Keratinocyte (primary cell): ENCODE data around the gene RPN1. TPM values are rescaled to one million over a fixed set of nuclear protein-coding genes. Genes with fewer than 3 reads are reported as not detected.

ENCODE experiments used
- DNase-seq: peaks from one replicate; pipeline ENCODE4 v3.0.0-alpha.2; 2011; ENCODE audit warnings: low read depth, missing footprints, low spot score
- FAIRE-seq: peaks from 2 replicates; lab custom pipeline; 2011; peaks lifted over from hg19 to GRCh38; lab: Jason Lieb, UNC
- H2AFZ ChIP-seq: 2 replicates; pipeline ENCODE4 v1.6.0; 2012; ENCODE audit warnings: low read length, control low read depth, inconsistent platforms; ENCODE audit not compliant: control insufficient read depth
- H3K27ac ChIP-seq: 2 replicates; pipeline ENCODE4 v1.5.1; 2011; ENCODE audit warnings: low read length; ENCODE audit not compliant: control insufficient read depth, insufficient read depth
- H3K27me3 ChIP-seq: 3 replicates; pipeline ENCODE4 v1.6.0; 2011; ENCODE audit warnings: low read length; ENCODE audit not compliant: control insufficient read depth, insufficient read depth; ENCODE audit errors: extremely low read depth
- H3K36me3 ChIP-seq, 2 experiments: 2 replicates in 1 of 2; 3 replicates in 1 of 2; pipeline ENCODE4 v1.5.1; 2011; ENCODE audit warnings: low read length in 2 of 2, mild to moderate bottlenecking in 1 of 2; ENCODE audit not compliant: control insufficient read depth in 2 of 2, insufficient read depth in 2 of 2; ENCODE audit errors: extremely low read depth in 1 of 2
- H3K4me1 ChIP-seq: 3 replicates; pipeline ENCODE4 v1.5.1; 2011; ENCODE audit warnings: low read length; ENCODE audit not compliant: control insufficient read depth, insufficient read depth; ENCODE audit errors: extremely low read depth
- H3K4me2 ChIP-seq: 3 replicates; pipeline ENCODE4 v1.6.0; 2011; ENCODE audit warnings: low read depth, low read length; ENCODE audit not compliant: control insufficient read depth, insufficient read depth; ENCODE audit errors: extremely low read depth
- H3K4me3 ChIP-seq, 3 experiments: fragments of 200-600 bp in 1 of 3; sonication (generic) in 1 of 3; 2 replicates in 2 of 3; 3 replicates in 1 of 3; pipeline ENCODE4 v1.5.1; 2011 to 2016; ENCODE audit warnings: low read length in 3 of 3, mild to moderate bottlenecking in 3 of 3, control low read depth in 2 of 3, inconsistent platforms in 1 of 3, low read depth in 1 of 3, mixed read lengths in 1 of 3, mixed run types in 1 of 3, moderate library complexity in 1 of 3; ENCODE audit not compliant: control insufficient read depth in 2 of 3, insufficient read depth in 2 of 3; ENCODE audit errors: extremely low read depth in 1 of 3
- H3K79me2 ChIP-seq: 2 replicates; pipeline ENCODE4 v1.6.0; 2012; ENCODE audit warnings: low read length; ENCODE audit not compliant: control insufficient read depth, insufficient read depth
- H3K9ac ChIP-seq: 3 replicates; pipeline ENCODE4 v1.6.0; 2011; ENCODE audit warnings: low read length; ENCODE audit not compliant: control insufficient read depth, insufficient read depth; ENCODE audit errors: extremely low read depth
- H3K9me1 ChIP-seq: 3 replicates; pipeline ENCODE4 v1.6.0; 2011; ENCODE audit warnings: low read length; ENCODE audit not compliant: control insufficient read depth, insufficient read depth; ENCODE audit errors: extremely low read depth
- H3K9me3 ChIP-seq: 2 replicates; pipeline ENCODE4 v1.5.1; 2012; ENCODE audit warnings: low read depth, low read length; ENCODE audit not compliant: control insufficient read depth
- H4K20me1 ChIP-seq: 3 replicates; pipeline ENCODE4 v1.6.0; 2011; ENCODE audit warnings: low read length; ENCODE audit not compliant: control insufficient read depth, insufficient read depth; ENCODE audit errors: extremely low read depth
- CTCF ChIP-seq, 3 experiments: IDR thresholded peaks in 1 of 3; conservative IDR thresholded peaks in 1 of 3; optimal IDR thresholded peaks in 1 of 3; 2 replicates in 2 of 3; 3 replicates in 1 of 3; pipeline versions ENCODE3 to v1.5.1; 2011; ENCODE audit warnings: low read length in 3 of 3, mild to moderate bottlenecking in 3 of 3, moderate library complexity in 2 of 3, control low read depth in 1 of 3, inconsistent platforms in 1 of 3; ENCODE audit not compliant: insufficient read depth in 2 of 3; ENCODE audit errors: extremely low read depth in 1 of 3
- EZH2 ChIP-seq: IDR thresholded peaks from one replicate; pipeline ENCODE4 v1.6.1; 2012; ENCODE audit warnings: inconsistent platforms, mild to moderate bottlenecking, low read length, moderate library complexity
- dilution Hi-C: fragments of 300-500 bp; cut with MboI; formaldehyde crosslinking; loops from one replicate; pipeline ENCODE4 v1.7.0; 2020; ENCODE audit warnings: low sequenced_read_pairs; ENCODE audit not compliant: extremely low pct_ligation_motif_present
- polyA plus RNA-seq, 5 experiments: library from polyadenylated mRNA; depleted of rRNA in 3 of 5; stranded (reverse) in 3 of 5; stranded (forward) in 1 of 5; unstranded in 1 of 5; fragments of >200 nt; gene quantifications; 1 replicate in 1 of 5; 2 replicates in 3 of 5; 3 replicates in 1 of 5; pipeline versions ENCODE4 v1.2.1 to v1.2.3, GENCODE V29; 2011 to 2012; ENCODE audit warnings: missing spikeins in 2 of 5, low read depth in 1 of 5, low replicate concordance in 1 of 5

RPN1 gene
- polyA plus RNA-seq, 1 donor (not counting 4 experiments of a cell fraction or from before 2014, with no cell fraction given), result 350 TPM

GRCh38 chr3:128634075-128634611 lies 16.5 kb downstream of the RPN1 start:
- H4K20me1 ChIP-seq, result peaks cover 9% of the 10 kb centered on the region
- H3K9me3 ChIP-seq, result no peaks in the 10 kb centered on the region
- H3K27me3 ChIP-seq, result no peaks in the 10 kb centered on the region
- no peak overlapping the region for H2AFZ ChIP-seq
- H3K9ac ChIP-seq, result no peak overlapping the region
- no peaks in the 10 kb centered on the region for H3K4me1 ChIP-seq
- peaks cover 16 to 41% of the 10 kb centered on the region in 2 experiments for H3K36me3 ChIP-seq
- no peak for TF ChIP-seq CTCF (optimal IDR thresholded peaks at IDR 0.05 in 1 of 3, IDR thresholded peaks at IDR 0.05 in 1 of 3, conservative IDR thresholded peaks at IDR 0.05 in 1 of 3; ENCODE audit: extremely low read depth in 1 of 3, insufficient read depth in 2 of 3, low read length in 3 of 3)
- no peak for TF ChIP-seq EZH2
- H3K4me3 ChIP-seq, result no peak overlapping the region
- H3K9me1 ChIP-seq, result no peaks in the 10 kb centered on the region
- dilution Hi-C loops, result no loop called here
- H3K79me2 ChIP-seq, result peaks cover 66% of the 10 kb centered on the region
- H3K4me2 ChIP-seq, result no peak overlapping the region
- DNase-seq (no peak), FAIRE-seq (no peak)
- H3K27ac ChIP-seq, result no peak overlapping the region

- TF ChIP-seq EZH2, result no peak
- no peak for TF ChIP-seq CTCF (optimal IDR thresholded peaks at IDR 0.05 in 1 of 3, IDR thresholded peaks at IDR 0.05 in 1 of 3, conservative IDR thresholded peaks at IDR 0.05 in 1 of 3; ENCODE audit: extremely low read depth in 1 of 3, insufficient read depth in 2 of 3, low read length in 3 of 3)
- no peaks in the 10 kb centered on the region for H3K27me3 ChIP-seq
- FAIRE-seq (no peak), DNase-seq (no peak)
- H3K4me1 ChIP-seq, result no peaks in the 10 kb centered on the region
- no peak overlapping the region for H3K9ac ChIP-seq
- H3K9me1 ChIP-seq, result no peaks in the 10 kb centered on the region
- no peak overlapping the region for H2AFZ ChIP-seq
- no peak overlapping the region for H3K4me3 ChIP-seq
- H3K79me2 ChIP-seq, result peaks cover 59% of the 10 kb centered on the region
- no peaks in the 10 kb centered on the region for H3K9me3 ChIP-seq
- H4K20me1 ChIP-seq, result peaks cover 8% of the 10 kb centered on the region
- peaks cover 11 to 33% of the 10 kb centered on the region in 2 experiments for H3K36me3 ChIP-seq
- dilution Hi-C loops, result no loop called here
- H3K27ac ChIP-seq, result no peak overlapping the region
- H3K4me2 ChIP-seq, result no peak overlapping the region
Measured at GRCh38 chr3:128632301-128632700, 18.3 kb downstream of the RPN1 start.
